HS-5 (cell line): ENCODE results near the gene NFATC2.
"Not testable (repeated sequence)": the region's sequence is repeated elsewhere in the genome, so short reads cannot be mapped to it uniquely, and the experiment has no call there.

Source experiments
- DNase-seq: peaks from one replicate; pipeline ENCODE4 v3.0.0-alpha.2; 2012; ENCODE audit warnings: low read depth

NFATC2 gene

DNA sequence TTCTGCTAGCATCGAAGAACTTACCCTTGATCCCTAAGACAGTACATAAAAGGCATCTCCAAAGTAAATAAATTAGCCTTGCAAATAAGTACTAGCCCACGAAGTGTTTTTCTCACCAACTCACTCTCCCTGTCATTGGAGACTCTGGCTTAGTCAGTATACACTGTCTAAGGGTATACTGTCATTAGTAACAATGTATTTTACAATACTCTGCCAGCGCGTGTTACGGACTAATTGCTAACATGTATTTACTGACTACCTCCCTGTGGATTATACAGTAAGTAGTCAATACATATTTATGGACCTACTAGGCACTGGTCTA is 72.1 kb downstream of the NFATC2 start:
- no peak for DNase-seq

DNA sequence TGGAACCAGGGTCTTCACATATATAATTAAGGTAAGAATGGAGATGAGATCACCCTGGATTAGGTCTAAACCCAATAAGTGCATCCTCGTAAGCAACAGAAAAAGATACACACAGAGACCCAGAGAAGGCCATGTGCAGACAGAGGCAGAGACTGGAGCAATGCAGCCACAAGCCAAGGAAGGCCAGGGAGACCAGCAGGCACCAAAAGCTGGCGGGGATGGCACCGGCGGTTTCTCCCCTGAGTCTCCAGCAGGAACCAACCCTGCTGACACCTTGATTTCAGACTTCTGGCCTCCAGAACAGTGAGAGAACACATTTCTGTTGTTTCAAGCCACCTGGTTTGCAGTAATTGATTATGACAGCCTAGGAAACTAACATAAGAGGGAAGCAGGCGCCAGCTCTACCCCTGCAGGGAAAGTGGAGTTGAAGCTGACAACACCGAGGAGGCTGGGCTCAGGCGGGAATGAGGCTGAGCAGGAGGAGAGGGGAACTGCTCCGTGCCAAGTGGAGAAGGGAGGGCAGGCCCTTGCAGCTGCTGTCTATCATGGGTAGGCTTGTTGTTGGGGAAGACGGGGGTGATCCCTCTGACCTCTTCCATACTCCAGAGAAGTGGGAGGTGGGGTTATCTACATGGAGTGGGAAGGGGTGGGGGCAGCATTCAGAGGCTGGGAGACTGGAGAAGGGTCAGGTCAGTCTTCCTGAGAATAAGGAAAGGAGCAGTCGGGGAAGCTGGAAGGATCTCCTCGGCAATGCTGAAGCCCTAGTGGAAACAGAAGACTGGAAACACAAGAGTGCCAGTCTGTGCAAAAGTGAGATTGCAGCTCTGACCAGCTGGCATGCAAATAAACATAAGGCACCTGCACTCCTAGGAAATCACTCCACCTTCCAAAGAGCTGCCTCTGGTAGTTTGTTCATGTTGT is 72.7 kb downstream of the NFATC2 start:
- no peak for DNase-seq

DNA sequence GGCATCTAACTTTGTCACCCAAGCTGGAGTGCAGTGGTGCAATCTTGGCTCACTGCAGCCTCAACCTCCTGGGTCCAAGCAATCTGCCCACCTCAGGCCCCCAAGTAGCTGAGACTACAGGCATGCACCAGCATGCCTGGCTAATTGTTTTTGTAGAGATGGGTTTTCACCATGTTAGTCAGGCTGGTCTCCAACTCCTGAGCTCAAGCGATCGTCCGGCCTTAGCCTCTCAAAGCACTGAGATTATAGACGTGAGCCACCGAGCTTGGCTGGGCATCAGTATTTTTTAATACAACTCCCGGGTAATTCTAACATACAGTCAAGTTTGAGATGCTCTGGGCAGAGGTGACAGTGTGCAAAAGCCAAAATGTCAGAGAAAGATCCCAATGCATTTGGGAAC is 73.5 kb downstream of the NFATC2 start:
- no peak for DNase-seq

DNA sequence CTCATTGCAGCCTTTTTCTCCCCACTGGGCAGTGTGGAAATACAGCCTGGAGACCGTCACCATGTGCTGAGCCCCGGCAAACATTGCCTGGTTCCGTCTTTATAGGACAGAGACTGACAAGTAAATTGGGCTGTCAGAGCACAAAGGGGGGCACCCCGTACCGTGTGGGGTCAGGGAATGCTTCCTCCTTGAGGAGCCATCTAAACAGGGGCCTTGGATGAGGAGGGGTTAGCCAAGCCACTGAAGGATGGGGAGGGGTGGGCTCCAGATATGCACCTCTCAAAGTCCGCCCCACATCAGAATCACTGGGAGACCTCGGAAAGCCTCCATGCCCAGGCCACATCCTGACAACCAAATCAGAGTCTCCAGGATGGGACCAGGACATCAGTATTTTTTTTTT is 73.9 kb downstream of the NFATC2 start:
- DNase-seq, result no peak

DNA sequence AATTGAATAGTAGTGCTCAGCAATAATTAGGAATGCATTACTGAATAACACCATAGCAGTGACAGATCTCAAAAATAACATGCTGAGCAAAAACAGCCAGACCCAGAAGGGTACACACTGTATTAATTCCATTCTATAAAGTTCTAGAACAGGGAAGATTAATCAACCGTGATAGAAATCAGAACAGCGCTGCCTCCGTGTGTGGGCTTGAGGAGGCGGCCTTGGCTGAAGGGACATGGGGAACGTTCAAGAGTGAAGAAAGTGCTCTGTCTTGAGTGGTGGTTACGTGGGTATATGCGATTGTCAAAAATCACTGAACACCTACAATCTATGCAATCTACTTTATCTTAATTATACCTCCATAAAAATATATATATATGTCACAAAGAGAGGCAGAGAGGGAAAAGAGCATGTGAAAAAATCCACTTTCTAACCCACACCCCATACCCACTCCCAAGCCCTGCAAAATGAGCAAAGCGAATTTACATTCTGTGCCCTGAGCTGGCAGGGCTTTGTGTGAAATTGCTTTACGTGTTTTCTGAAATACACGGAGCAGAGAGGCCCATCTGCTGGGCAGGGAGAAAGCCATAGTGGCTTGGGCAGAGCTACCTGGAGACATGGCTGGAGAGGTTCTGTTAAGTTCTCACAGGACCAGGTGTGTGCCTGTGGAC is 74.4 kb downstream of the NFATC2 start:
- DNase-seq, result no peak

DNA sequence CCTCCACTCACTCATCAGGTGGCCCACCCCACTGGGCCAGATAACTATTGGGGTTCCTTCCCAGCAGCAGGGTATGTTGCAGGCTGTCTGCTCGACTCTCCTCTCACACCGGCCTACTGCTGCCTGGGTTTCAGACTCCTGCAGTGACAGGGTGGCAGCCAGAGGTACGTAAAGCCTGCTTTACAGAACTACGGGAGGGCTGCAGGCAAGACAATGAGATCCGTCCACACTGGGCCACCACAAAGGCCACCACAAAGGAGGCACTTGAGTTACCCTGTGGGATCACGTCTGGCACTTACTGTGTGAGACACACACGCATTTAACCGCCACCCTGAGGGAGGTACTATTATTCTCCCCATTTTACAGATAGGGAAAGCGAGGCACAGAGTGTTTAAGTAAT is 78.5 kb downstream of the NFATC2 start:
- no peak for DNase-seq

DNA sequence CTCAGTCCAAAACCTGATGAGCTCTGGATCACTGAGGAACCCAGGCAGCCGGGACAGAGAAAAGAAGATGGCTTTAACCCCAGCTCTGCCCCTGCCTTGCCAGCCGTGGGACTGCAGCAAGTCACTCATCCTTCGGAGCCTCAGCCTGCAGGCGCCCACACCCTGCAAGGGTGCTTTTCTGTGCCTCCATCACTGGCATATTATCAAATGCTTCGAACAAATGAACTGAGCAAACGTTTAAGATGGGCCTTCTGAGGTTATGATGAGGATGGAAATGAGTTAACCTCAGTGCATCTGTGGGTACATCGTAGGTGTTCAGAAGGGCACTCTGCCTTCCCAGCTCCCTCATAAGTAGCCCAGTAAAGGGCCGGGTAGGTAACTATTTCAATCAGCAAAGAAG is 79.0 kb downstream of the NFATC2 start:
- DNase-seq, result no peak

DNA sequence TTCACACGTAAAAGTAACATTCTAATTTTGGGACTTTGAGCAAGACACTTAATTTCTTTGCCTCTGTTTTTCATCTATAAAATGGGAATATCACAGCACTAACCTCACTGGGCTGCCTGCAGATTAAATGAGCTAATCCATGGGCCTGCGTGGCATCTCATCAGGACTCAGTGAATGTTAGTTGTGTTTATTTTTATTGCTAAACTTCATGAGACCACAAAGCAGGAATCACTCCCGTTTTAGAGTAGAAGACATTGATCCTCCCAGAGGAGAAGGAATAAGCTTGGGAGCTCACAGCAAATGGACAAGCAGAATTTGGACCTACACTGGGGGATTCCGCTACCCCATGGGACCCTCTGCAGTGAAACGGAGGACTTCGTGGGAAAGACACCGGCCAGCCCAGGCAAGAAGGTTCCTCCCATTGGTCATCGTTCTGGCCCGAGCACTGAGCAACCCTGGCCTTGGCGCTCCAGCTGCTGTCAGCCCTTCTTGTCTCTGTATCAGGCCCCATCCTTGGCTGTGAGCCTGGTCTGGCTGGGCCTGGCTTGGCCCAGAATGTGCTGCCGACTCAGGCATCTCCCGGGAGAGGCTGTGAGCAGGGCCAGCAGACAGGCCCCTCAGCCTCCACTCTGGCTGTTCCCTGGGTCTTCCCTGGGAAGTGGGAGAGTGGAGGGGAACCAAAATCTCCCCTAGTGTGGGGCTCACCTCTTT is 79.8 kb downstream of the NFATC2 start:
- DNase-seq, result no peak

DNA sequence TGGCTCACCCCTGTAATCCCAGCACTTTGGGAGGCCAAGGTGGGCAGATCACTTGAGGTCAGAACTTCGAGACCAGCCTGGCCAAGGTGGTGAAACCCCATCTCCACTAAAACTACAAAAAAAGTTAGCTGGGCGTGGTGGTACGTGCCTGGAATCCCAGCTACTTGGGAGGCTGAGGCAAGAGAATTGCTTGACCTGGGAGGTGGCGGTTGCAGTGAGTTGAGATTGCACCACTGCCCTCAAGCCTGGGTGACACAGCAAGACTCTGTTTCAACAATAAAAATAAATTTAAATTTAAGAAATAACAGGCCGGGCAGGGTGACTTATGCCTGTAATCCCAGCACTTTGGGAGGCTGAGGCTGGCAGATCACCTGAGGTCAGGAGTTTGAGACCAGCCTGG is 80.7 kb downstream of the NFATC2 start:
- not testable (repeated sequence) for DNase-seq

DNA sequence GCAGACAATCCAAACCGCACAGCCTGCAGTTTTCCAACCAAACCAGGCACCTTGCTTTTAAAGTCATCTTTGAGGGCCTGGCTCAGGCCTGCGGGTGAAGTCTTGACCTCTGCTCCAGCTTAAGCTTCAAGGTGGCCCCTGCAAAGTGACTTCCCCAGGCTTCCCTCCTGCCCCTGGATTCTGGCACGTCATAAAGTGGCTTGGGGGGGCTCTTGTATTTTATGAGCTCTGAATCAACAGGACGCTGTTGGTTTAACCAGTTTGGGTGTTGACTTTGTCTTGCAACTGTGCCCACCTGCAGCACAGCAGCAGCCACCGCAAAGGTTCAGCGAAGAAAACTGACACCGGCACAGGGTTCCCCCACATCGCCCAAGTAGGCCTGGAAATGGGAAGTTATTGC is 81.2 kb downstream of the NFATC2 start:
- no peak for DNase-seq

DNA sequence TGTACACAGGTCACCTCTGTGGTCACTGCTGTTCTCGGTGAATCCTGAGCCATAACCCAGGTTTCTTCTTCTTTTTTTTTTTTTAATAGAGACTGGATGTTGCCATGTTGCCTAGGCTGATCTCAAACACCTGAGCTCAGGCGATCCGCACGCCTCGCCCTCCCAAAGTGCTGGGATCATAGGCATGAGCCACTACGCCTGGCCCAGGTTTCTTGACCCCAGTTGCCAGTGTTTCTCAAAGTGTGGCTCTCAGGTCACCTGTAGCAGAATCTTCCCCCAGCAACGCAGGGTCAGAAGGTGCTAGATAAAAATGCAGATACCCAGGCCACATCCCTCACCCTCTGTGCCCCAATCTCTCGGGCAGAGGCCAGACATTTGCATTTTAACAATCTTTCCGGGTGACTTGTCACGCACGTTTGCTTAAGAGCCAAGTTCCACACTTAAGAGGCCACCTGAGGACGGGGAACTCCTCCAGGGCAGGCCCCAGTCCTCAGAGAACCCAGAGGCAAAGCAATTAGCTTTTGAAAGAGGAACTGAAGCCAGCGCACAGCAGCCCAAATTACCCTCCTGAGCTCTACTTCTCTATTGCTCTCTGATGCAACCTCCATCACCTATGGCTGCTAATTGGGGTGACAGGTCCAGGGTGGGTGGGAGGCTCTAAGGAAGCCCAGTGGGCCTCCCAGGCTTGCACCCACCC is 81.8 kb downstream of the NFATC2 start:
- no peak for DNase-seq

DNA sequence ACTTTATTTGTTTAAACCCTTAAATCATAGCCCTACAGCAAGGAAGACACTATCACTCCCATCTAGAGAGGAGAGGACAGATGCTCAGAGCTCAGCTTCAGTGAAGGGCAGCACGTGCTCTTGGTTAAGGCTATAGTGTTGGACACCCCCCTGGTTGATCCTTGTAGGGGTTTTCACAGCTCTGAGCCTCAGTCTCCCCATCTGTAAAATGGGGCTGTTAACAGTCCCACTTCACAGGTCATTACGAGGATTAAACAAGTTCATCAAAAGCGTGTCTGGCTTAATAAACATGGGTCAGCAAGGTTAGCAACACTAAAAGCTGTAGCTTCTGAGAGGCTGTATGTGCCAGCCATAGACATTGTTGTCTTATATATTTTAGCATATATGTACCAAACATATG is 82.4 kb downstream of the NFATC2 start:
- no peak for DNase-seq

DNA sequence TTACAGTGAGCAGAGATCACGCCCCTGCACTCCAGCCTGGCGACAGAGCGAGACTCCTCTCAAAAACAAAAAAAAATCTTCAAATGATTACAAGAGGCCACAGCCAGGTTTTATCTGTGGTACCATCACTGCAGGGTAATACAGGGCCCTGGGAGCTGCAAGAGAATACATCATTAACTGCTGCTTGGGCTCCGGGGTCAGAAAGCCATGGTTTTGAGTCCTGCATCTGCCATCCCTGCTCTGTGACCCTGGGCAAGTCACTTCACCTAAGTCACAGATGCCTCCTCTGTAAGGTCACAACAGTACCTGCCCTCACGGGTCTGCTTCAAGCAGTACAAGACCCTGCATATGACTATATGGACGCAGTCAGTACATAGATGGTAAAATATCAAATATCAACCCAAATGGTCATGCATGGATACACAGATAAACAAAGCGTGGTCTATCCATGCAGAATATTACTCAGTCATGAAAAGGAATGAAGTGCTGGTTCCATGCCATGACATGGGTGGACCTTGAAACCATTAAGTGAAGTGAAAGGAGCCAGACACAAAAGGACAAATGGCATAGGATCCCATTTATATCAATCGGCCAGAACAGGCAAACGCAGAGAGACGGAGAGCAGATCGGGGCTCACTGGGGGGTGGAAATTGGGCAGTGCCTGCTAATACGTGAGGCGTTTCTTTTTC is 83.6 kb downstream of the NFATC2 start:
- no peak for DNase-seq

DNA sequence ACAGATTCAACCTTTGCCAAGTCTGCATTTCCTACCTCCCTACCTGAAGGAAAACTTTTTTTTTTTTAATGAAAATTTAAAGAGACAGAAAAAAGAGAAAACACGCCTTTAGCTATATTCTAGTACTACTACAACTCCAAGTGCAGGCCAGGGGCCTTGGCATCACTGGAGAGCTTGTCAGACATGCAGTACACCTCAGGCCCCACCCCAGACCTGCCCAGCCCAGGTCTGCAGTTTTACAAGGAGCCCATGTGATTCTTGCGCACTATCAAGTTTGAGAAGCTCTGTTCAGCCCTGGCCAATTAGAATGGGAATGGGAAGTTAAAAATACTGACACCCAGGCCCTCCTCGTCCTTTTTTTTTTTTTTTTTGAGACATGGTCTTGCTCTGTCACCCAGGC is 85.0 kb downstream of the NFATC2 start:
- no peak for DNase-seq

DNA sequence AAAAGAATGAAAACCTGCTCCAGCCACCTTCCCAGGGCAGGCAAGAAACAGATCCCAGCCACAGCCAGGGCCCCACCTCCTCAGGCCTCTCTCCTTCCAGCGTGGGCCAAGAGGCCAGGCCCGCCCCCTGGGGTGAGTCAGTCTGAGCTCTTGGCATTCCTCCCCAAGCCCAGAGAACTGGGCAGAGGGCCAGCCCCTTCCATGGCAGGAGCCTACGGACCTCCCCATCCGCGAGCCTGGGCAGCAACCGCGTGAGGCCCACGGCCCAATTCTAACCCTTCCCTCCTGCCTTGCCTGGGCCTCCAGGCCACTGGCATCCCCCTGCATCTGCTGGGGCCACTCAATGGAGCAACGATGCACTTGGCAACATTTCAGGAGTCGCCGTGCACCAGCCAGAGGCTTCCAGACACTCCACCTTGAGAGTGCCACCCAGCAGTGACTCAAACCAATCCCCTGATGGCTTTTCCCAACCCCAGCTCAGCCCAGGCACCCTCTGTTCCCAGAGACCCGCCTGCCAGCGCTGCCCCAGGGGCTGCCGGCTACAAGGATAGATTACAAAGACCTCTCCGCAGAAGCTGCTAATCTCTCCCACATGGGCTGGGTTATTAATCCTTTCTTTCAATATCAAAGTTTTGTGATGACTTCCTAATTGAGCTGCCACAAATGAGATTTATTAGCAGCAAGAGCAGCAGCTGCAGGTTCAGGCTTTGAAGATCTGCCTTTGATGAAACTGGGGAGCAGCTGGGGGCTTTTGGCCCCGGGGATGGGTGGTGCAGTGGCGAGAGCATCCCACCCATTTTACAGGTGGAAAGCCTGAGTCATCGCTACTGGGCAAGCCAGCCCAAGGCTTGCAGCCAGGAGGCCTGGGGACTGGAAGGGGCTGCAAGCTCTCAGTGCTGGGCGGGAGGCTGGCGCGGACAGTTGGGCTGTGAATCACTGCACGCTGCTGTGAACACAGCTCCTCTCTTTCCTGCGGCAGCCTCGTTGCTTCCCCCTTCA is 85.7 kb downstream of the NFATC2 start:
- peak; percentile 100 for DNase-seq

DNA sequence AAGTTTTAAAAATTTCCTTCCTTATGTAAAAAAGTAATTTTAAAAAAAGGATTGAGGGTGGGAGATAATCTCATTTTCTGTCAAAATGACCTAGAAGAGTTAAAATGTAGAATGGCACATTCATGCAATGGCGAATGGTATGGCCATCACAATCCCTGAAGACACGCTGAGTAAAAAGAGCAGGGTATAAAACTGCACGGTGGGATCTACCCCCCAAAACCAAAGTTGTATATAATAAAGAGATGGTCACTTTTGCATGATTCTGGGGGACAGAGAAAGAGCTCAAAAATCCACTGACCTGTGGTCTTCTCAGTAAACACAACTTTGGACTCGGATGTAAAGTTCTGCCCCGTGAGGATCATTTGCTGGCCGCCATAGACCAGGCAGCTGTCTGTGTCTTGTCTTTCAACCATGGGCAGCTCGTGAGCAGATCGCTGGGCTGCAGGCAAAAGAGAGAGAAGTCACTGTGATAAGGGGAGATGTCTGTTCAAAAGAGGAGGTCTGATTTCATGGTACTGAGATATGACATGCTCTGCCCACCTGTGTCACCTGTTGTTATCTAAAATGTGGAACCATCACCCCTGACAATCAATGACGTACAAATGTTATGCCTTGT is 88.2 kb downstream of the NFATC2 start:
- no peak for DNase-seq

DNA sequence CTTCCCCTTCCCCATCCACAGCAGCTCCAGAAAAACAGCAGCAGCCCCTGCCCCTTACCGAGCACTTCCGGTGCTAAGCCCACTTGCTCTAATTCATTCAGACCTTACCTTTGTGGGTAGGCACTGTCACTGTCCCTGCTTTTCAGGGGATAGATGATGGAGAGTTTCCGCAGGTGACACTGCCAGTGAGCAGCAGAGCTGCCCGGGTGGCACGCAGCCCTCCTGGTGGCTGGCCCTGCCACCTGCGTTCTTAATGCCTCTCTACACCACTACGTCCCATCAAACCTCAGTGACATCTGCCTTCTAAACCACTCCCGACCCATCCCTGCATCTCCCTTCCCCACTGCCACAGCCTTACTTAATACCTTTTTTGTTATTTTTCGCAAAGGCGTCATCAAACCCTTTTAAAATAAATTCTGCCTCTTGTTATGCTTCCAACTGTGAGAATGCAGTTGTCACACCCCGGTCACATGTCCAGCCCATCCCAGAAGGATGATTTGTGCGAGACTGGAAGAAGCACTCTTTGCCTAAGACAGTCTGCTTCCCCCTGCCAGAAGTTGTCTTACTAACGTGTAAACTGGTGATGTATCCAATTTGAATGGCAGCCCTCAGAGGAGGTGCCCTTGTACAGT is 89.7 kb downstream of the NFATC2 start:
- DNase-seq, result no peak

DNA sequence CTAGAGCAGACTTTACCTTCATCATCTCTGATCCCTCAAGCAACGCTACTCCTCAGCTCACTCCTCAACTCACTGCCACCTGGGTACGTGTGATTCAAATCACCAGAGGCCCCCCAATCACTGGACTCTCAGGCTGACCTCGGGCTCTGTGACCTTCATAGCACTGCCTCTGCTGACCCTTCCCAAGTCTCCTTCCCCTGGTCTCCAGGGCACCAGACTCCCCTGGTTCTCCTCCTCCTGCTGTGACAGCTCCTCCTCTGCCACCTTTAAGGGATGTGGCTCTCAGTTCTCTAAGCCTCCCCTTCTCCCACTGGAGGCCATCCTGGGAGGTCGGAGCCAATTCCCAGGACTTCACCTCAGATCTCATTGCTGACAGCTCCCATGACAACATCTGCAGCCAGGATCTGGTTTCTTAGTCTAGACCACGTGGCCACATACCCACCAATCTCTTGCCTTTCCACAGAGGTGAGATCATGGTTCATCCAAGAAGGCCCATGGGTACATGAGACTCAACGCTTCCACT is 90.4 kb downstream of the NFATC2 start:
- DNase-seq, result no peak

DNA sequence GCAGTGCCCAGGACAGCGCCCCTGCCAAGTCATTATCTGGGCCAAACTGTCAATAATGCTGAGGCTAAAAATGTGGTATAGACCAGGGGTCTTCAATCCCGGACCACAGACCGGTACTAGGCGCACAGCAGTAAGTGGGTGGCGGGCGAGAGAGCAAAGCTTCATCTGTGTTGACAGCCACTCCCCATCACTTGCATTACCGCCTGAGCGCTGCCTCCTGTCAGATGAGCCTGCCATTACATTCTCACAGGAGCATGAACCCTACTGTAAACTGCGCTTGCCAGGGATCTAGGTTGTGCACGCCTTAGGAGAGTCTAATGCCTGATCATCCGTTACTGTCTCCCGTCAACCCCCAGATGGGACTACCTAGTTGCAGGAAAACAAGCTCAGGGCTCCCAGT is 91.0 kb downstream of the NFATC2 start:
- DNase-seq, result no peak
